ENCODE data around the gene ASB6. TPM values are rescaled to one million over a fixed set of nuclear protein-coding genes. Genes with fewer than 3 reads are reported as not detected.
"Not testable (repeated sequence)": the region's sequence is repeated elsewhere in the genome, so short reads cannot be mapped to it uniquely, and the experiment has no call there.

The ASB6 gene
- total RNA-seq, 1 donor from 2014 or later: 10.2 TPM

DNA sequence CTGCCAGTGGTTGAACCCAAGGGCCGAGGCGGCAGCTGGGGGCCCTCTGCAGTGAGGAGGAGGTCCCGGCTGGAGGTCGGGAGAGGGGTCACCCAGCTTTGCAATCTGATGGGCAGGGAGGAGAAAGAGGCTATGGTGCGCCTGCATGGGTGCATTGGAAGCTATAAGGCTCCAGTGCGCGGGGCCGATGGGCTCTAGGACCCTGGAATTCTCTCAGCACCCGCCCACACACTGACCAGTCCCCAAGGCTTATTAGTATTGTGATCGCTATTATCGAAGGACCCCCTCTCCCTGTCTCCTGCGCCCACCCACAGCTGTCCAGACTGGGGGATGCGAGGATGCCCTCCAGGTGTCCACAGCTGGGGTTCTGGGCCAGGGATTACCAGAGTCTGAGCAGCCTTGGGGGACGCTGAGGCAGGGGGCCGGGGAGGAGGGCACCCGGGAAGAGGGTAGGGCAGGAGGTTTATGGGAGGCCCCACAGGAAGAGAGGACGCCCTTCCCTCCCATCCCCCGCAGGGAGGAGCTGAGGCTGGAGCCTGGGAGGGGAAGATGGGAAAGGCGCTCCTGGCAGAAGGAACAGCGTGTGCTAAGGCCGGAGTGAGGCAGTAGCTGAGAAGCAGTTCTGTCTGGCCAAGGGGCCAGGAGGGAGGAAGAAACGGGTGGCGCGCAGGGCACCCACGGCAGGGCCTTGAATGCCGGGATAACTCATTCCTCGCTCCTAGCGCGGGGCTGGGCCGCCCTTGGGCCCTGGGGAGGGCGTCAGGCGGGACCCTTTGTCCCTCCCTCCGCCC is 45.2 kb downstream of the ASB6 start:
- intact Hi-C loops (cut with DNase I): no loop called here

DNA sequence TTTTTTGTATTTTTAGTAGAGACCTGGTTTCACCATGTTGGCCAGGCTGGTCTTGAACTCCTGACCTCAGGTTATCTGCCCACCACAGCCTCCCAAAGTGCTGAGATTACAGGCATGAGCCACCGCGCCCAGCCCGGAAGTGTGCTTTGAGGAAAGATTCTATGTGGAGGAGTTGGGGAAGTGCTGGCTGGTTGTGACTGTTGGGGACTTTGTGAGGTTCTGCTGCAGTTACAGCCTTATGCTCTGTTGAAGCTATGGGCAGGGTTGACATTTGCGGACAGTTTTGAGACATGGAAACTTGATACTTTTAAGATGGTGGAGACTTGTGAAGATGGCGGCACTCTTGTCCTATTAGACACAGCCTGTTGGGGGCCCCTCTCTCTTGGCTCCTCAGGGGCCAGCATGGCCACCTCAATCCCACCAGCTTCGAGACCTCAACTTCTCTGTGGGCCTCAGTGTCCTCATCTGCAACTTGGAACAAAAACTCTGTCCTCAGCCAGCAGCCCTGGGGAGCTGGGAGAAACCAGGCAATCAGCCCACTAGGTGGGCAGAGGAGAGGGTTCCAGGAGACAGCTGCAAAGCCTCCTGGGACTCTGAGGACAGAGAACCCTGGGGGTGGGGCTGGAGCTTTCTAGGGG is 45.9 kb downstream of the ASB6 start:
- intact Hi-C loops (cut with DNase I): no loop called here

More for the DNA sequence above, 45.2 kb downstream of the ASB6 start:
- DNase-seq (ENCODE audit: low spot score): no peak

GRCh38 chr9:129595311-129595741 is 46.6 kb downstream of the ASB6 start:
- intact Hi-C loops (cut with DNase I): no loop called here
- DNase-seq (ENCODE audit: low spot score): no peak

More for the DNA sequence above, 45.9 kb downstream of the ASB6 start:
- DNase-seq (ENCODE audit: low spot score): no peak

DNA sequence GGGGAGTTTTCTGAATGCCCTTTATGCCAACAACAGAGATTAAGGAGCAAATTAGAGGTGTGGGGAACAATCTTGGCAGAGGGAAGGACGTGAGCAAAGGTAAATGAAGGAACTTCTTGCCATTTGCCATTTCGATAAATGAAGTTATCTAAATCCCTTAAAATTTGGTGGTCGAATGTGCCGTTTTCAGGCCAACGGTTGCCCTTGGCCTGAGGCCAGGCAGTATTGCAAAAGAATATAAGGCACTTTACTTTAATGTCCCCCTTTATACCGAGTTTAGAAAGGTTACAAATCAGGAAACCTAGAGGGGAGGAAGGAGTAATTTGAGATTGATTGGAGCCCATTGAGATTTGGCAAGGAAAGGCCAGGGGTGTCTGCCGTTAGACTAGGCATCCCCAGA is 47.3 kb downstream of the ASB6 start:
- DNase-seq (ENCODE audit: low spot score): no peak
- intact Hi-C loops (cut with DNase I): no loop called here

DNA sequence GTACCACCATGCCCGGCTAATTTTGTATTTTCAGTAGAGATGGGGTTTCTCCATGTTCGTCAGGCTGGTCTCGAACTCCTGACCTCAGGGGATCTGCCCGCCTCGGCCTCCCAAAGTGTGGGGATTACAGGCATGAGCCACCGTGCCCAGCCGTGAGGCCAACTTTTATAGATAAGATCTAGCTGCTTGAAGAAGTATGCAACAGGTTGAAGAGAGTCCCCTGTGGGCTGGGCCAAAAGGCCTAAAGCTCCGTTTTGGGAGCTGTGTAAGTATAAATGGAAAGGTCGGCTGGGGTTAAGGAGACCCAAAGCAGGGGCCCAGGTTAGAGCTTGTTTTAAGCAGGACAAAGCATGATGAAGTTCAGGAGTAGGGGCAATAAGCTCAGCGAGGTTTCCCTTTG is 49.2 kb downstream of the ASB6 start:
- DNase-seq (ENCODE audit: low spot score); intact Hi-C loops (cut with DNase I): not testable (repeated sequence)

DNA sequence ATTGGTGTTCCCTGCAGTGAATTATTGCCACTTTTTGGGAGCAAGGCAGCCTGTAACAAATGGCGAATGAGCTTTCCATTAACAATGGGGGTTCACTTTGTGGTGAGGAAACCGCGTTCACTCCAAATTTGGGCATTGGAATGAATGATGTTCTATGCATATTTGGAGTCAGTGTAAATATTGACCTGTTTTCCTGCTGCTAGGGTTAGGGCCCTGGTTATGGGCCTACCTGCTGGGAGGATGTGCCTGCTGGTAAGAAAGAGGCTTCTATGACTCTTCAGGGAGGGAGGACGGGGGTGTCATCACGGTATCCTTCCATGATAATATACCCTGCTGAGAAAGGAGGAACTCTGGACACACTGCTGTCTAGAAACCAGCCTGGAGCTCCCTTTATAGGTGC is 50.0 kb downstream of the ASB6 start:
- intact Hi-C loops (cut with DNase I): no loop called here
- no peak for DNase-seq (ENCODE audit: low spot score)

- intact Hi-C loops (cut with DNase I): no loop called here
- DNase-seq (ENCODE audit: low spot score): no peak
Observed at GRCh38 chr9:129590466-129590865, 51.5 kb downstream of the ASB6 start.

DNA sequence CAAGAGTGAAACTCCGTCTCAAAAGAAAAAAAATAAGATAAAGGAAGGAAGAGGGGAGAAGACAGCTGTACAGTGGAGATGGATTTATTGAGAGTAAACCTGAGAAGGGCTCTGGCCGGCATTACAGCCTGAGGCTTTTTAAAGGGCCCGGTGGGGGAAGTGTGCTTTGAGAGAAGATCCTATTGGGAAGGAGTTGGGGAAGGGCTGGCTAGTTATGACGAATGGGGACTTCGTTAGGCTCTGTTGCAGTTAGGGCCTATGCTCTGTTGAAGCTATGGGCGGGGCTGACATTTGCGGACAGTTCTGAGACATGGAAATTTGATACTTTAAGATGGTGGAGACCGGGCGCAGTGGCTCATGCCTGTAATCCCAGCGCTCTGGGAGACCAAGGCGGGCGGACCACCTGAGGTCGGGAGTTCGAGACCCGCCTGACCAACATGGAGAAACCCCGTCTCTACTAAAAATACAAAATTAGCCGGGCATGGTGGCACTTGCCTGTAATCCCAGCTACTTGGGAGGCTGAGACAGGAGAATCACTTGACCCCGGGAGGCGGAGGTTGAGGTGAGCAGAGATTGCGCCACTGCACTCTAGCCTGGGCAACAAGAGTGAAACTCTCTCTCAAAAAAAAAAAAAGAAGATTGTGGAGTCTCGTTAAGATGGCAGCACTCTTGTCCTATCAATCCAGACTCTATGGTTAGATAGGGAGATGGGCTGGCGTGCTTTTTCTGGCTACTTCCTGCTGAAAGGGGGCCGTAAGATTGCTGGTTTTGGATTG is 54.3 kb downstream of the ASB6 start:
- intact Hi-C loops (cut with DNase I): no loop called here
- DNase-seq (ENCODE audit: low spot score): no peak

- DNase-seq (ENCODE audit: low spot score): no peak
- intact Hi-C loops (cut with DNase I): no loop called here
Observed at GRCh38 chr9:129586685-129587084, 55.3 kb downstream of the ASB6 start.

DNA sequence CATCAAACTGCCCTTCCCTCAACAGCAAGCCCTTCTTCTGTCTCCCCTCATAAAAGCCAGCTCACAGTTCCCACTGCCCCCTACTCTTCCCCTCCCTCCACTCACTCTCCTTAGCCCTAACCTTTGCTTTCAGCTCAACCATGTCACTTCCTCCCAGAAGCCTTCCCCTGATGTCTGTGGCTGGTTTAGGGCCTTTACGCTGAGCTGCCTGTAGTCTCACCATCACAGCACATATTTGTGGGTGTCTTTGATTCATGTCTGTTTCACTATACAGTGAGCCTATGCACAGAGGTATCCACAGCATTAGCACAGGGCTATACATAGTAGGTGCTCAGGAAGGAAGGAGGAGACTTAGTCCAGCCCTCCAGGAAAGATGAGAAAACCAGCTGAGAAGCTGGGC is 55.7 kb downstream of the ASB6 start:
- DNase-seq (ENCODE audit: low spot score): no peak
- intact Hi-C loops (cut with DNase I): no loop called here

- no peak for DNase-seq (ENCODE audit: low spot score)
- intact Hi-C loops (cut with DNase I): no loop called here
Observed at GRCh38 chr9:129585352-129585751, 56.6 kb downstream of the ASB6 start.

Other genes with a start within 250 kb of the ASB6 start
- 0.22 TPM for gene C9orf50, start 21.1 kb downstream of the ASB6 start, total RNA-seq
- gene NTMT1, start 16.0 kb downstream of the ASB6 start, total RNA-seq: 49.5 TPM
- gene PRRX2, start 23.5 kb upstream of the ASB6 start, total RNA-seq: 4.4 TPM
- 1.1 TPM for gene PTGES, start 110.9 kb upstream of the ASB6 start, total RNA-seq
- gene TOR1B, start 161.0 kb upstream of the ASB6 start, total RNA-seq: 10.1 TPM
- gene TOR1A, start 182.0 kb upstream of the ASB6 start, total RNA-seq: 14.0 TPM
- 30.7 TPM for gene C9orf78, start 193.1 kb upstream of the ASB6 start, total RNA-seq
- gene USP20, start 193.3 kb upstream of the ASB6 start, total RNA-seq: 16.0 TPM

All from cardiac septum (tissue), 1 donor.